ENCODE data around the gene SPSB1.

- TF ChIP-seq CTCF (IDR thresholded peaks at IDR 0.05) (no peak), POLR2A (IDR thresholded peaks at IDR 0.05) (no peak)
Measured at GRCh38 chr1:9344426-9345200, 51.9 kb downstream of the SPSB1 start.

All from Peyer's patch (tissue), 4 donors.